Endodermal cell (in vitro differentiated cells): Measurements from ENCODE around the gene D2HGDH. TPM values are rescaled to one million over a fixed set of nuclear protein-coding genes. Genes with fewer than 3 reads are reported as not detected.

Experiments used
- DNase-seq: peaks from one replicate; pipeline ENCODE4 v3.0.0-alpha.2; 2017
- H3K27ac ChIP-seq: 2 replicates; pipeline ENCODE4 v1.5.1; 2013; ENCODE audit warnings: mild to moderate bottlenecking, low read depth, low read length, moderate library complexity
- H3K27me3 ChIP-seq: 2 replicates; pipeline ENCODE4 v1.6.1; 2013; ENCODE audit warnings: mild to moderate bottlenecking, low read length, moderate library complexity; ENCODE audit not compliant: insufficient read depth, control insufficient read depth, poor library complexity, severe bottlenecking
- H3K36me3 ChIP-seq: 2 replicates; pipeline ENCODE4 v1.7.0; 2013; ENCODE audit warnings: mild to moderate bottlenecking, low read length, moderate library complexity; ENCODE audit not compliant: control insufficient read depth, insufficient read depth
- H3K4me1 ChIP-seq: one replicate; pipeline ENCODE4 v1.7.0; 2013; ENCODE audit warnings: low read length; ENCODE audit not compliant: control insufficient read depth, insufficient read depth
- H3K4me3 ChIP-seq: 2 replicates; pipeline ENCODE4 v1.5.1; 2013; ENCODE audit warnings: mild to moderate bottlenecking, low read length, moderate library complexity
- H3K9ac ChIP-seq: 2 replicates; pipeline ENCODE4 v1.6.1; 2013; ENCODE audit warnings: mild to moderate bottlenecking, low read length, moderate library complexity; ENCODE audit not compliant: poor library complexity, severe bottlenecking; ENCODE audit errors: extremely low read depth
- H3K9me3 ChIP-seq: 2 replicates; pipeline ENCODE4 v1.6.1; 2013; ENCODE audit warnings: mild to moderate bottlenecking, low read length, moderate library complexity; ENCODE audit not compliant: control insufficient read depth
- H3K27ac Mint-ChIP-seq: 2 replicates; pipeline ENCODE4 v1.8.0; 2020; ENCODE audit warnings: mixed read lengths
- H3K27me3 Mint-ChIP-seq: 2 replicates; pipeline ENCODE4 v1.8.0; 2021; ENCODE audit warnings: mild to moderate bottlenecking, mixed read lengths; ENCODE audit not compliant: insufficient read depth
- H3K36me3 Mint-ChIP-seq: 2 replicates; pipeline ENCODE4 v1.8.0; 2020; ENCODE audit warnings: low read depth, mixed read lengths
- H3K4me1 Mint-ChIP-seq: 2 replicates; pipeline ENCODE4 v1.8.0; 2020; ENCODE audit warnings: mixed read lengths
- H3K4me3 Mint-ChIP-seq: 2 replicates; pipeline ENCODE4 v1.8.0; 2020; ENCODE audit warnings: mild to moderate bottlenecking, moderate library complexity, mixed read lengths
- H3K9me3 Mint-ChIP-seq: 2 replicates; pipeline ENCODE4 v1.8.0; 2020; ENCODE audit warnings: mild to moderate bottlenecking, mixed read lengths
- WGBS, 2 experiments: methylation state at CpG; one replicate each; pipeline versions ENCODE4 v1.1.5 to v1.1.7; 2013; ENCODE audit warnings: missing lambda C conversion rate in 2 of 2, mixed read lengths in 1 of 2; ENCODE audit not compliant: insufficient coverage in 1 of 2, insufficient read length in 1 of 2; 5-methylcytosine and 5-hydroxymethylcytosine counted together
- total RNA-seq, 2 donors: library from RNA; stranded (reverse); fragmentation: NEBNext Ultra II Directional in 1 of 2; extraction: Animal tissue kit (Norgen Biotek cat#: 25700) in 1 of 2; gene quantifications; 2 replicates in 1 of 2; 3 replicates in 1 of 2; pipeline ENCODE4 v1.2.1, GENCODE V29; 2021
- TF ChIP-seq, protein P1 (sequence below): fragments of 200-600 bp; sonication (generic); conservative IDR thresholded peaks from 2 replicates; pipeline ENCODE4 v1.5.0; 2021; ENCODE audit warnings: antibody characterized with exemption, mild to moderate bottlenecking

D2HGDH gene
- total RNA-seq, 2 donors from 2014 or later, result 25.1 to 34.8 TPM

DNA sequence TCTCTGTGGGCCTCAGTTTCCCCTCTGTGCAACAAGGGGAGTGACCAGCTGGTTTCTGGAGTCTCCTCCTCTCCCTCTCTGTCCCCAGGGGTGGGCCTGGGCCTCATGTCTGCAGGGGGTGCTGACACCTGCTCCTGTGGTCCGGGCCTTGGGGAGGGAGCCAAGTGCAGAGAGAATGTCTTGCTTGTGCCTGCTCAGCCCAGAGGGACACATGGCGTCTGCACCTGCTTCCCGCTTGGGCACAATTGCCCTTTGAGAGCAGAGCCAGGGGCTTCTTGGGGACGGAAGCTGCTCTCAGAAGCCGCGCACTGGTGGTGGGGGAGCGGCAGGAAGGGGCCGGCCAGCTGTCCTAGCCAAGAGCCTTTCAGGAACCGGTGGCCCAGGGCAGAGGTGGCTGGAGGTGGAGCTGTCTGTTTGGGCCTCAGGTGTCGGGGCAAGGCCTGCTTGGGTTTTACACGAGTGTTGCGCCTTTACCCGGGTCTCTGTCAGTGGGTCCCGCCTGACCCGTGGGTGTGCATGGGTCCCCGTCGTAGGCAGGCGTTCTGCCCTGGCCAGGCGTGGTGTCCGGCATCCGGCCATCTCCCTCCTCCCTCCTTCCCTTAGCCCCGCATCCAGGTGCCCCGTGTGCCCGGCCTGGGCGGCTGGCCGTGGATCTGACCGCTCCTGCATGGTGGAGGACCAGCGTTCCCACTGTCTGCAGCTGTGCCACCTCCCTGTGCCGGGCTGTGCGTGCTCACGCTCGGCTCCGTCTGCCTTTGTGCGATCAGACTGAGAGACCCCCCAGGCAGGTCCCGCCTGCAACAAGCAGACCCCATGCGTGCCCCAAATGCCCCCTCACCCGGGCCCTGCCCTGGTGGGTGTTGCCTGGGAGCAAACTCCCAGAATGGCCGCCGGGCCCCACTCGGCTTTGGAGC, 78.6 kb downstream of the D2HGDH start:
- Histone ChIP-seq H3K27ac (no peak overlapping the region), H3K9me3 (no peaks in the 10 kb centered on the region), H3K4me1 (no peaks in the 10 kb centered on the region), H3K4me3 (no peak overlapping the region), H3K36me3 (no peaks in the 10 kb centered on the region), H3K9ac (no peak overlapping the region), H3K27me3 (no peaks in the 10 kb centered on the region)
- H3K9me3 Mint-ChIP-seq, result no peaks in the 10 kb centered on the region
- TF ChIP-seq, protein P1, sequence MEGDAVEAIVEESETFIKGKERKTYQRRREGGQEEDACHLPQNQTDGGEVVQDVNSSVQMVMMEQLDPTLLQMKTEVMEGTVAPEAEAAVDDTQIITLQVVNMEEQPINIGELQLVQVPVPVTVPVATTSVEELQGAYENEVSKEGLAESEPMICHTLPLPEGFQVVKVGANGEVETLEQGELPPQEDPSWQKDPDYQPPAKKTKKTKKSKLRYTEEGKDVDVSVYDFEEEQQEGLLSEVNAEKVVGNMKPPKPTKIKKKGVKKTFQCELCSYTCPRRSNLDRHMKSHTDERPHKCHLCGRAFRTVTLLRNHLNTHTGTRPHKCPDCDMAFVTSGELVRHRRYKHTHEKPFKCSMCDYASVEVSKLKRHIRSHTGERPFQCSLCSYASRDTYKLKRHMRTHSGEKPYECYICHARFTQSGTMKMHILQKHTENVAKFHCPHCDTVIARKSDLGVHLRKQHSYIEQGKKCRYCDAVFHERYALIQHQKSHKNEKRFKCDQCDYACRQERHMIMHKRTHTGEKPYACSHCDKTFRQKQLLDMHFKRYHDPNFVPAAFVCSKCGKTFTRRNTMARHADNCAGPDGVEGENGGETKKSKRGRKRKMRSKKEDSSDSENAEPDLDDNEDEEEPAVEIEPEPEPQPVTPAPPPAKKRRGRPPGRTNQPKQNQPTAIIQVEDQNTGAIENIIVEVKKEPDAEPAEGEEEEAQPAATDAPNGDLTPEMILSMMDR, result no peak
- H3K4me1 Mint-ChIP-seq, result peaks cover 10% of the 10 kb centered on the region
- H3K36me3 Mint-ChIP-seq, result no peaks in the 10 kb centered on the region
- no peak overlapping the region for H3K4me3 Mint-ChIP-seq
- 91 to 95% methylated on average over 26 to 40 of the region's 40 CpGs for WGBS, 2 experiments
- H3K27me3 Mint-ChIP-seq, result no peaks in the 10 kb centered on the region
- DNase-seq, result peak; percentile 48
- H3K27ac Mint-ChIP-seq, result no peak overlapping the region

DNA sequence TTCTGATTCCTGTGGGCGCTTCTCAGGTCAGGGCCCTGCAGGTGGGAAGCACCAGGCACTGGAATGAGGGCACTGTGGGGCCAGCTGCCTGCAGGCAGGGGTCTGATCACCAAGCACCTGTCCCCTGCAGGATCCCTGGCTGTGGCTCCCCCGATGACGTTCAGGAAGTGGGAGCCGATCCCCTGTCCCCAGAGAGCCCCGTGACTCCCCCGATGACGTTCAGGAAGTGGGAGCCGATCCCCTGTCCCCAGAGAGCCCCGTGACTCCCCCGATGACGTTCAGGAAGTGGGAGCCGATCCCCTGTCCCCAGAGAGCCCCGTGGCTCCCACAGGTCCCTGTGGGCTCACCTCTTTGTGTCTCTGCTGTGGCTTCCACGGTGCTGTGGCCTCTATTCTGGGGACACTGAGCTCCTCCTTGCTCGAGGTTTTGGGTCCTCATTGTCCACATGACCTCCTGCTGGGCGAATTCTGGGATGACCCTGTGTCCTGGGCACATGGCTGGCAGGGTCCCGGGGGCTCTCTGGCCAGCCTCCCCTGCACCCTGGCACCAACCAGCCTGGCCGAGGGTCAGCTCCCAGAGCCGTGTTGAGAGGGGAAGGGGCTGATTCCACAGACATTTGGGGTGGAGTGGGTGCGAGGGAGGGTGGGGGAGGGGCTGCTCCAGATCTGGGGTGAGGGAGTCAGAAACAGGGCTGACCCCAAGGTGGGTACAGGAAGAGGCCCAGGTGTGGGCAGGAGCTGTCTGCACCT, 79.4 kb downstream of the D2HGDH start:
- Mint-ChIP-seq H3K4me1 (peaks cover 4% of the 10 kb centered on the region), H3K27me3 (no peaks in the 10 kb centered on the region), H3K27ac (no peak overlapping the region), H3K36me3 (no peaks in the 10 kb centered on the region), H3K4me3 (no peak overlapping the region), H3K9me3 (no peaks in the 10 kb centered on the region)
- H3K9me3 ChIP-seq, result no peaks in the 10 kb centered on the region
- peak; percentile 38 for DNase-seq
- no peak overlapping the region for H3K27ac ChIP-seq
- no peak overlapping the region for H3K4me3 ChIP-seq
- no peak overlapping the region for H3K9ac ChIP-seq
- 85 to 88% methylated on average over 7 to 20 of the region's 20 CpGs for WGBS, 2 experiments
- H3K27me3 ChIP-seq, result no peaks in the 10 kb centered on the region
- no peaks in the 10 kb centered on the region for H3K4me1 ChIP-seq
- TF ChIP-seq, protein P1, result no peak
- H3K36me3 ChIP-seq, result no peaks in the 10 kb centered on the region

DNA sequence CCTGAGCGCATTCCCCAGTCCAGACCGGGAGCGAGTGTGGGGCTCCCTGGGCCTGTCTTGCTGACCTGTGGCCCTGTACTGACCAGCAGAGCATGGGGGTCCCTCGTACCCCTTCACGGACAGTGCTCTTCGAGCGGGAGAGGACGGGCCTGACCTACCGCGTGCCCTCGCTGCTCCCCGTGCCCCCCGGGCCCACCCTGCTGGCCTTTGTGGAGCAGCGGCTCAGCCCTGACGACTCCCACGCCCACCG, 79.9 kb downstream of the D2HGDH start:
- H3K9me3 ChIP-seq, result no peaks in the 10 kb centered on the region
- H3K27ac ChIP-seq, result no peak overlapping the region
- Mint-ChIP-seq H3K4me1 (peaks cover 4% of the 10 kb centered on the region), H3K9me3 (no peaks in the 10 kb centered on the region), H3K27ac (no peak overlapping the region), H3K27me3 (no peaks in the 10 kb centered on the region), H3K4me3 (no peak overlapping the region), H3K36me3 (no peaks in the 10 kb centered on the region)
- 88 to 93% methylated on average over 6 to 17 of the region's 17 CpGs for WGBS, 2 experiments
- DNase-seq, result peak; percentile 41
- H3K4me3 ChIP-seq, result no peak overlapping the region
- H3K4me1 ChIP-seq, result no peaks in the 10 kb centered on the region
- H3K27me3 ChIP-seq, result no peaks in the 10 kb centered on the region
- H3K9ac ChIP-seq, result no peak overlapping the region
- H3K36me3 ChIP-seq, result no peaks in the 10 kb centered on the region
- TF ChIP-seq, protein P1, result no peak
